H9 (cell line): ENCODE results near the gene F9. TPM values are rescaled to one million over a fixed set of nuclear protein-coding genes. Genes with fewer than 3 reads are reported as not detected.

Source experiments
- DNase-seq: peaks from one replicate; pipeline ENCODE4 v3.0.0-alpha.2; 2017
- H2AFZ ChIP-seq: one replicate; pipeline ENCODE4 v1.6.1; 2013; ENCODE audit warnings: mild to moderate bottlenecking, low read length, control low read depth, moderate library complexity
- H2AK5ac ChIP-seq: 2 replicates; pipeline ENCODE4 v1.6.1; 2013; ENCODE audit warnings: low read length, control low read depth, mixed read lengths; ENCODE audit not compliant: insufficient read length
- H2BK120ac ChIP-seq: one replicate; pipeline ENCODE4 v1.6.1; 2013; ENCODE audit warnings: low read depth, mild to moderate bottlenecking, low read length, control low read depth, inconsistent platforms; ENCODE audit not compliant: poor library complexity, severe bottlenecking
- H2BK12ac ChIP-seq: 2 replicates; pipeline ENCODE4 v1.6.1; 2013; ENCODE audit warnings: low read length, control low read depth, mixed read lengths, low read depth; ENCODE audit not compliant: insufficient read length
- H2BK15ac ChIP-seq: 2 replicates; pipeline ENCODE4 v1.6.1; 2013; ENCODE audit warnings: low read depth, low read length, control low read depth
- H2BK20ac ChIP-seq: one replicate; pipeline ENCODE4 v1.6.1; 2013; ENCODE audit warnings: low read depth, mild to moderate bottlenecking, low read length, control low read depth, inconsistent platforms; ENCODE audit not compliant: poor library complexity, severe bottlenecking
- H2BK5ac ChIP-seq: 2 replicates; pipeline ENCODE4 v1.6.1; 2013; ENCODE audit warnings: low read length, control low read depth, mixed read lengths; ENCODE audit not compliant: insufficient read length
- H3K14ac ChIP-seq: 2 replicates; pipeline ENCODE4 v1.6.1; 2013; ENCODE audit warnings: low read length, control low read depth; ENCODE audit not compliant: insufficient read depth
- H3K18ac ChIP-seq: 2 replicates; pipeline ENCODE4 v1.6.1; 2013; ENCODE audit warnings: low read depth, mild to moderate bottlenecking, mixed read lengths, low read length, control low read depth; ENCODE audit not compliant: insufficient read length
- H3K23ac ChIP-seq: 2 replicates; pipeline ENCODE4 v1.6.1; 2013; ENCODE audit warnings: low read length, control low read depth, mixed read lengths, low read depth; ENCODE audit not compliant: insufficient read length
- H3K23me2 ChIP-seq: 2 replicates; pipeline ENCODE4 v1.6.1; 2013; ENCODE audit warnings: low read depth, mild to moderate bottlenecking, mixed read lengths, low read length, control low read depth; ENCODE audit not compliant: insufficient read length, poor library complexity, severe bottlenecking
- H3K27ac ChIP-seq: 2 replicates; pipeline ENCODE4 v1.5.1; 2013; ENCODE audit warnings: low read length, control low read depth, mixed read lengths, low read depth; ENCODE audit not compliant: insufficient read length
- H3K27me3 ChIP-seq: 2 replicates; pipeline ENCODE4 v1.6.1; 2013; ENCODE audit warnings: low read length, control low read depth, inconsistent platforms; ENCODE audit not compliant: insufficient read depth
- H3K4ac ChIP-seq: 2 replicates; pipeline ENCODE4 v1.6.1; 2013; ENCODE audit warnings: low read depth, mild to moderate bottlenecking, control low read depth, inconsistent platforms, low read length, moderate library complexity
- H3K4me1 ChIP-seq: 2 replicates; pipeline ENCODE4 v1.6.1; 2013; ENCODE audit warnings: low read length, control low read depth, inconsistent platforms; ENCODE audit not compliant: insufficient read depth
- H3K4me2 ChIP-seq: 2 replicates; pipeline ENCODE4 v1.6.1; 2013; ENCODE audit warnings: low read length, control low read depth, mixed read lengths; ENCODE audit not compliant: insufficient read length, insufficient read depth
- H3K56ac ChIP-seq: 2 replicates; pipeline ENCODE4 v1.6.1; 2013; ENCODE audit warnings: low read depth, mild to moderate bottlenecking, mixed read lengths, low read length, control low read depth; ENCODE audit not compliant: insufficient read length
- H3K79me1 ChIP-seq: 2 replicates; pipeline ENCODE4 v1.6.1; 2013; ENCODE audit warnings: low read depth, mild to moderate bottlenecking, moderate library complexity, low read length, control low read depth, inconsistent platforms; ENCODE audit not compliant: insufficient read depth, poor library complexity, severe bottlenecking
- H3K79me2 ChIP-seq: 2 replicates; pipeline ENCODE4 v1.6.1; 2013; ENCODE audit warnings: low read length, control low read depth, inconsistent platforms; ENCODE audit not compliant: insufficient read depth
- H3K9ac ChIP-seq: 2 replicates; pipeline ENCODE4 v1.6.1; 2013; ENCODE audit warnings: low read length, control low read depth, mixed read lengths; ENCODE audit not compliant: insufficient read length; ENCODE audit errors: extremely low read depth
- H3K9me3 ChIP-seq: one replicate; pipeline ENCODE4 v1.6.1; 2013; ENCODE audit warnings: low read depth, low read length, inconsistent platforms; ENCODE audit not compliant: control insufficient read depth
- H3T11ph ChIP-seq: one replicate; pipeline ENCODE4 v1.6.1; 2013; ENCODE audit warnings: mild to moderate bottlenecking, low read length, control low read depth, inconsistent platforms
- H4K20me1 ChIP-seq: one replicate; pipeline ENCODE4 v1.6.1; 2013; ENCODE audit not compliant: control insufficient read depth, insufficient read length, insufficient read depth
- H4K5ac ChIP-seq: 2 replicates; pipeline ENCODE4 v1.6.1; 2013; ENCODE audit warnings: low read depth, mild to moderate bottlenecking, mixed read lengths, low read length, control low read depth; ENCODE audit not compliant: insufficient read length
- H4K8ac ChIP-seq: replicated peaks from 2 replicates; pipeline ENCODE4 v1.6.1; 2013; ENCODE audit warnings: low read length, control low read depth, mixed read lengths, low read depth; ENCODE audit not compliant: insufficient read length
- H4K91ac ChIP-seq: 2 replicates; pipeline ENCODE4 v1.6.1; 2013; ENCODE audit warnings: low read depth, mild to moderate bottlenecking, moderate library complexity, mixed read lengths, low read length, control low read depth; ENCODE audit not compliant: insufficient read length
- H3K27ac Mint-ChIP-seq, 3 experiments: 2 replicates in 2 of 3; 3 replicates in 1 of 3; pipeline ENCODE4 v1.8.0; 2020 to 2021; ENCODE audit warnings: mixed read lengths in 3 of 3, mild to moderate bottlenecking in 1 of 3, moderate library complexity in 1 of 3
- H3K27me3 Mint-ChIP-seq: 2 replicates; pipeline ENCODE4 v1.8.0; 2021; ENCODE audit warnings: low read depth, mild to moderate bottlenecking, moderate library complexity, mixed read lengths
- H3K36me3 Mint-ChIP-seq, 3 experiments: 2 replicates in 2 of 3; 3 replicates in 1 of 3; pipeline ENCODE4 v1.8.0; 2020 to 2021; ENCODE audit warnings: low read depth in 3 of 3, mixed read lengths in 3 of 3; ENCODE audit not compliant: insufficient read depth in 1 of 3
- H3K4me1 Mint-ChIP-seq, 2 experiments: 2 replicates each; pipeline ENCODE4 v1.8.0; 2020; ENCODE audit warnings: mixed read lengths in 2 of 2
- H3K4me3 Mint-ChIP-seq, 2 experiments: 2 replicates in 1 of 2; 3 replicates in 1 of 2; pipeline ENCODE4 v1.8.0; 2020 to 2021; ENCODE audit warnings: mild to moderate bottlenecking in 2 of 2, mixed read lengths in 2 of 2, moderate library complexity in 1 of 2
- H3K9me3 Mint-ChIP-seq, 2 experiments: 2 replicates in 1 of 2; 3 replicates in 1 of 2; pipeline ENCODE4 v1.8.0; 2020; ENCODE audit warnings: mild to moderate bottlenecking in 2 of 2, mixed read lengths in 2 of 2, moderate library complexity in 1 of 2
- WGBS: extraction: QIAGEN DNeasy Blood & Tissue Kit; methylation state at CpG from one replicate; pipeline ENCODE4 v1.1.7; 2013; ENCODE audit warnings: missing lambda C conversion rate, low lambda C conversion rate, mixed read lengths; ENCODE audit not compliant: insufficient read length; ENCODE audit errors: extremely low coverage; 5-methylcytosine and 5-hydroxymethylcytosine counted together
- total RNA-seq: library from RNA; stranded (reverse); gene quantifications from 2 replicates; pipeline ENCODE4 v1.2.1, GENCODE V29; 2021
- TF ChIP-seq, protein P1 (sequence below): fragments of 200-600 bp; sonication (generic); conservative IDR thresholded peaks from 3 replicates; pipeline ENCODE4 v1.8.0; 2021; ENCODE audit warnings: antibody characterized with exemption, mild to moderate bottlenecking

F9 gene
- total RNA-seq, 1 experiment from 2014 or later, result not detected

DNA sequence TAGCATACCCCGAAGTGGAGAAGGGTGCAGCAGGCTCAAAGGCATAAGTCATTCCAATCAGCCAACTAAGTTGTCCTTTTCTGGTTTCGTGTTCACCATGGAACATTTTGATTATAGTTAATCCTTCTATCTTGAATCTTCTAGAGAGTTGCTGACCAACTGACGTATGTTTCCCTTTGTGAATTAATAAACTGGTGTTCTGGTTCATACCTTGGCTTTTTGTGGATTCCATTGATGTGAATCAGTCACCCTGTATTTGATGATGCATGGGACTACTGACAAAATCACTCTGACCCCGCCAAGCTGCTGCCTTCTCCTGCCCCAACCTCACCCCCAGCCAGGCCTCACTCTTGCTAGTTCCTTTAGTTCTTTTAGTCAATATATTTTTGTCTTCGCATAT lies 32.7 kb downstream of the F9 start:
- peaks cover 0 to 7% of the 10 kb centered on the region in 2 experiments; a peak in 2 of 4 replicates for H3K4me1 Mint-ChIP-seq
- Histone ChIP-seq H2AK5ac (no peak overlapping the region), H3K23me2 (no peaks in the 10 kb centered on the region), H2BK12ac (no peak overlapping the region), H2BK5ac (no peak overlapping the region), H3K4me1 (no peaks in the 10 kb centered on the region), H4K8ac (no peak overlapping the region), H3K4me2 (no peak overlapping the region), H3K79me2 (no peaks in the 10 kb centered on the region), H3K9ac (no peak overlapping the region), H4K5ac (no peak overlapping the region), H4K20me1 (no peaks in the 10 kb centered on the region), H3K23ac (no peak overlapping the region), H2BK120ac (no peak overlapping the region), H2BK15ac (no peak overlapping the region), H3K14ac (no peak overlapping the region), H2AFZ (no peak overlapping the region), H3K9me3 (no peaks in the 10 kb centered on the region), H3K79me1 (no peaks in the 10 kb centered on the region), H4K91ac (no peak overlapping the region), H3K56ac (no peak overlapping the region), H3K27ac (no peak overlapping the region), H3K27me3 (no peaks in the 10 kb centered on the region), H3K4ac (no peak overlapping the region), H2BK20ac (no peak overlapping the region), H3T11ph (no peak overlapping the region), H3K18ac (no peak overlapping the region)
- H3K27ac Mint-ChIP-seq, result no peak overlapping the region
- TF ChIP-seq, protein P1, sequence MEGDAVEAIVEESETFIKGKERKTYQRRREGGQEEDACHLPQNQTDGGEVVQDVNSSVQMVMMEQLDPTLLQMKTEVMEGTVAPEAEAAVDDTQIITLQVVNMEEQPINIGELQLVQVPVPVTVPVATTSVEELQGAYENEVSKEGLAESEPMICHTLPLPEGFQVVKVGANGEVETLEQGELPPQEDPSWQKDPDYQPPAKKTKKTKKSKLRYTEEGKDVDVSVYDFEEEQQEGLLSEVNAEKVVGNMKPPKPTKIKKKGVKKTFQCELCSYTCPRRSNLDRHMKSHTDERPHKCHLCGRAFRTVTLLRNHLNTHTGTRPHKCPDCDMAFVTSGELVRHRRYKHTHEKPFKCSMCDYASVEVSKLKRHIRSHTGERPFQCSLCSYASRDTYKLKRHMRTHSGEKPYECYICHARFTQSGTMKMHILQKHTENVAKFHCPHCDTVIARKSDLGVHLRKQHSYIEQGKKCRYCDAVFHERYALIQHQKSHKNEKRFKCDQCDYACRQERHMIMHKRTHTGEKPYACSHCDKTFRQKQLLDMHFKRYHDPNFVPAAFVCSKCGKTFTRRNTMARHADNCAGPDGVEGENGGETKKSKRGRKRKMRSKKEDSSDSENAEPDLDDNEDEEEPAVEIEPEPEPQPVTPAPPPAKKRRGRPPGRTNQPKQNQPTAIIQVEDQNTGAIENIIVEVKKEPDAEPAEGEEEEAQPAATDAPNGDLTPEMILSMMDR, result no peak
- H3K27me3 Mint-ChIP-seq, result peaks cover 2% of the 10 kb centered on the region; the same call in 1 of the 2 replicates
- no peak overlapping the region for H3K4me3 Mint-ChIP-seq
- WGBS, result no CpG with 5 or more reads among the region's 5 CpGs
- DNase-seq, result no peak
- H3K36me3 Mint-ChIP-seq, result no peaks in the 10 kb centered on the region
- H3K9me3 Mint-ChIP-seq, result peaks cover 0 to 31% of the 10 kb centered on the region in 2 experiments; a peak in 2 of 5 replicates
